HG03066 (cell line): Measurements from ENCODE around the gene PLCH2.

Experiments used
- ATAC-seq: cut with Tn5 transposase; IDR thresholded peaks from one replicate; pipeline ENCODE4 v1.9.1; 2021; ENCODE audit warnings: low read depth; ENCODE audit not compliant: unreplicated experiment

Gene PLCH2

GRCh38 chr1:2508180-2508579 is 32.1 kb downstream of the PLCH2 start:
- no peak for ATAC-seq

- no peak for ATAC-seq
Observed at GRCh38 chr1:2508751-2509150, 32.7 kb downstream of the PLCH2 start.

GRCh38 chr1:2509589-2509988 is 33.5 kb downstream of the PLCH2 start:
- no peak for ATAC-seq

DNA sequence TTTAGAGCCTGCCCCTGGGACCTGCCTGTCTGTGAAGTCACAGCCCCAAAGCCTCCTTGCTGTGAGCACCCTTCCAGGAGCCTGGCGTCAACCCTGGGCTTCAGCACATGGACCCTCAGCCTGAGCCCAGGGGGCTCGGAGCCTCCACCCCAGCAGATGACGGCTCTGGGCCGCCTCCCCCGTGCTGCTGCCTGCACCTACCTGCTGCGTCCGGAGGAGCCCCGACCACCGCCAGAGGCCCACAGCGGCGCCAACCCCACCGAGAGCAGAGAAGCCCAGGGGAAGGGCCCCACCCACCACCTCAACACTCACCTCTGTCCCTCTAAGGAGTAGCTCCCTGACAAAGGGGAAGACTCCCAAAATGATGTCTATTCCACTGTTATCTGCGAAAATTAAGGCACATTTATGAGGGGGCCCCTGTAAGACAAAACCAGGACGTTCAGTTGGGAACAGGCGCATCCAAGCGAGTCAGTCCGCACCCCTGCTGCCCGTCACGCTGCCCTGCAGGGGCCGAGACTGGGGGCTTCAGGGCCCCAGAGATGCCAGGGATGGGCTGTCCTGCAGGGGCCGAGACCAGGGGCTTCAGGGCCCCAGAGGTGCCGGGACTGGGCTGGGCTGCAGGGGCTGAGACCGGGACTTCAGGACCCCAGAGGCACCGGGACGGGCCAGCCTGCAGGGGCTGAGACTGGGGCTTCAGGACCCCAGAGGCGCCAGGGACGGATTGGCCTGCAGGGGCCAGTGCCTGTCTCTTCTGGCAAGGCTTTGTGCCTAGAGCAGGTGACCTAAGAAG is 34.5 kb downstream of the PLCH2 start:
- no peak for ATAC-seq

DNA sequence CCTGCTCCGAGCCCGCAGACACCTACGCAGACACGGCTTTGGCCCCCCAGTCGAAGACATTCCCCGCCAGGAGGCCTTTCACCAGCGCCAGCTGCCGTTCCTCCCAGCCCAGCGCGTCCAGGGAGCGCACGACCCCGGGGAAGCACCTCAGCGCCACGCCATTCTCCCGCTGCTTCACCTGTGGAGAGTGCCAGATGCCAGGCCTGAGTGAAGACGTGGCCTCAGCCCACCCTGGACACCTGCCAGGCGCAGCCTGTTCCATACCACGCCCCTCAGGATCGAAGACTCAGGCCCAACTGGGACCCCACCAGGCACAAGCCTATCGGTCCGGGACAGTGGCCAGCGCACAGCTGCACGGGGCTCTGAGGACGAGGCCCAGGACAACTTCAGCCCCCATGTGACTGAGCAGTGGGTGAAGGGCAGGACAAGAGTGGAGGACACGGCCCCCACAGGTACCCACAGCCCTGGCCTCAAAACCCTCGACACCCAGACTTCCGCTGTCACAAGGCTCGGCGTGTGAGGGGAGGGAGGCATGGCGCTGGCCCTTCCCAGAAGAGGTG is 36.9 kb downstream of the PLCH2 start:
- ATAC-seq, result no peak

DNA sequence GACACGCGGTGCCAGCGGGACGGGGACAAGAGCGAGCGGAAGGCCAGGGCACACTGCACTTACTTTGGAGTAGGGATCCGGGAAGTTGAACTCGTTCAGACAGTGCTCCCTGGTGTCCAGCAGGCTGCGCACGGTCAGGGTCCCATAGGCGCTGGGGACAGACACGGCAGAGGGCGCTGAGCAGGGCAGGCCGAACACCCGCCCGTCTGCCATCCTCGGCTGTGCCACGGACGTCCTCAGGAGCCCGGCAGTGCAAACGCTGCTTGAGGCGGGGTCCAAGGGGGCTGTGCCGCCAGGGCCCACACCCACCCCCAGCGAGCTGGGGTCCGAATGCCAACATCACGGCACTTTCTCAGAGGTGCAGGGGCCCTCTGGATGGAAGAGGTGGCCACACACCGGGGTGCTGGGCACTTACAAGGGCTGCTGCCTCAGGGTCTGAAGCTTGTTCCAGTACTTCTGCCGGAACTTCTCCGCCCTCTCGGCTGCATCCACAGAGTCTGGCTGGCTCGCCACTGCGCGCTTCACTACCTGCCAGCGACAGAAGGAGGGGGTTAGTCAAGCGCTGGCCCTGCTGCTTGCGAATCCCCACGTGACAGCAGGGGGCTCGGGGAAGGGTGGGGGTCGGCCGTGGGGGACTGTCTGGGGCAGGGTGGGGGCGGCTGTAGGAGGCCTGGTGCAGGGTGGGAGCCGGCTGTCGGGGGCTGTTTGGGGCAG is 38.0 kb downstream of the PLCH2 start:
- ATAC-seq, result no peak

DNA sequence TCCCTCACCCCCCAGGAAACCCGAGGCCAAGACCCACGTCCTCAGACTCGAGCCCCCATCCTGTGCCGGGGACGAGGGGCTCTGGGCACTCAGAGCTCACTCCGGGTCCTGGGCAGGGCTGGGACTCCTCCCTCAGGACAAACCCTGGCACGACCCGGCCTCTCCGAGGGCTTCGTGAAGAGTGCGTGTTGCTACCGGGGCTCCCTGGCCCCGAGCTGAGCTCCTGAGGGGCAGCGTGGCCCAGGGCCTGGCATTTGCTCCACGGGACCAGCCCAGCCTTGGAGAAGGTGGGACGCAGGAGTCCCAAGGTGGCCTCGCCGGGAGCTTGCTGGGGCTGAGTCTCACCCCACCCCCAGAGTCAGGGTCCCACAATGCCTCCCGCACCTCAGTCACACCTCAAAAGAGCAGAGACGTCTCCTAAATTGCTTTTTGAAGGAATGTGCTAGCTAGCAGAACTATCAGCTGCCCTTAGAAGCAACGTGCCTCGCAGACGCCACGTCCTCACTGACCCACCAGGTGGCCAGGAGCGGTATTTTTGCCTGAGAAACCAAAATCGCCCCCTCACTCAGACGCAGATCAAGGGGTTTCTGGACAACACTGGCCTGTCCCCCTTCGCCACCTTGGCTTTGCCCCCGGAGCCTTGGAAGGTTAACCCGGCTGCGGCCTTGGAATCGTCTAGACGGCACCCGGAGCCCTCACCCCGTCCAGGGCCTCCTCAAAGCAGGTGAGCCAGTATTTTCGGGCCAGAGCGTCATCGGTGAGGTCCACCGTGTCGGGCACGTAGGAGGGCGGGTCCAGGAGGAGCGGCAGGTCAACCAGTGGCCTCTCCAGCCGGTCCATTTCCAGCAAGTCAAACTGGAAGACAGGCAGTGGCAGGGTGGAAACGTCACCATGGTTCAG is 39.0 kb downstream of the PLCH2 start:
- no peak for ATAC-seq

GRCh38 chr1:2515763-2516080 is 39.6 kb downstream of the PLCH2 start:
- no peak for ATAC-seq

- no peak for ATAC-seq
Observed at GRCh38 chr1:2516124-2516523, 40.0 kb downstream of the PLCH2 start.

- no peak for ATAC-seq
Observed at GRCh38 chr1:2516946-2517345, 40.9 kb downstream of the PLCH2 start.

- ATAC-seq, result no peak
Observed at GRCh38 chr1:2517966-2518365, 41.9 kb downstream of the PLCH2 start.

DNA sequence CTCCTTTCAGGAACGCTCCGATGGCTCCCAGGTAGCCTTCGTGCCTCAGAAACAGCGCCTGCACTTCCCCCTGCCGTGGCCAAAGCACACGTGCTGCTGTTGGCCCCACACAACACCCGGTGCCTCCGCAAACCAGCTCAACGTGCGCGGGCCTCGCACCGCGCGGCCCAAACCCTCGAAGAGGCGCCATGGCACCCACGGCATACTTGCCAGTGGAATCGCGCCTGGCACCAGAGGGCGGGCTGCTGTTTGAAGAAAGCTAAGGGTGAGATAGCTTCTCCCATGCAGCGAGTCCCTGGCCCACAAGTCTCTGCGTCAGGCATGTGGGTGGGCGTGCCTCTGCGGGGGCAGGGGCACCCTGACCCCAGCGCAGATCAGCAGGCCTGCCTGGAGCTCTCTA is 42.4 kb downstream of the PLCH2 start:
- no peak for ATAC-seq

DNA sequence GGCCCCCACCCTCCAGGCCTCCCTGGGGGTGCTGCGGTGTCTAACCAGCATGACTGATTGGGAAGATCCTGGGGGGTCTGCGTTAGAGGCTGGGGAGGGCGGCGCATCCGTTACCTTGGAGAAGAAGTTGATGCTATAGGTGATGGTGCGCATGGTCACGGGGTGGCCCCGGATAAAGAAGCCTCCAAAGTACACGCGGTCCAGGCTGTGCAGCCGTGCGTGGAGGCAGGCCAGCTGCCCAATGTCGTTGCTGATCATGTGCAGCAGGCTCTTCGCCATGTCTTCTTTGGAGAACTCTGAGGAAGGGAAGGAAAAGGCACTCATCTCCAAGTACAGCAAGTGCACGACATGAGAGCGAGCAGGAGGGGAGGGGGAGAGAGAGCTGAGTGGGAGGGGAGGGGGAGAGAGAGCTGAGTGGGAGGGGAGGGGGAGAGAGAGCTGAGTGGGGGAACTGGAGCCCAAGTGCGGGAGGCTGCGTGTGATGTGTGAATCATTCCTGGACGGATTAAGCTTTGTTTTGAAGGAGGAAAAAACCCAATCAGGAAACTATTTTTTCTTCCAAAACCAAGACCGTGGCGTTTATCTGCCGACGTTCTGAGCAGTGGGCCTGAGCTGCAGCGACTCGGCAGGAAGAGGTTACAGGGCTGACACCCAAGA is 43.1 kb downstream of the PLCH2 start:
- no peak for ATAC-seq

GRCh38 chr1:2519729-2520128 is 43.6 kb downstream of the PLCH2 start:
- no peak for ATAC-seq

GRCh38 chr1:2520206-2520605 is 44.1 kb downstream of the PLCH2 start:
- ATAC-seq, result no peak

- ATAC-seq, result no peak
Observed at GRCh38 chr1:2520806-2521205, 44.7 kb downstream of the PLCH2 start.

DNA sequence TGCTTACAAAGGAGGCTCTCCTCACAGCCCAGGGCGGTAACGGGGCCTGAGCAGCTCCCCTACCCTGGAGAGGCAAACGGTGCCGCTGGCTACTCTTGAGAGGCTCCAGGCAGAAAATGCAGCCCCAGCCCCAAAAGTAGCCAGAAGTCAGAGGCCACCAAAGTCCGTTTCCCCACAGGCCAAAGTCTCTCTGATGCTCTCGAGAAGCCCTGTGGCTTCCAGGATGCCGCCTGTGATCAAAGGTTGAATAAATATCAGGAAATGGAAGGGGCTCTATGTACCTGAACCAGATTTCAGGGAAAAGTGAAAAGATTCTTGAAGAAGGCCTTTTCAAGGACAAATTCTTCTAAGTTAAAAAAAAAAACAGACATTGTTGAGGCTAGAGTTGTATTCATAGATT is 46.1 kb downstream of the PLCH2 start:
- ATAC-seq, result no peak

- no peak for ATAC-seq
Observed at GRCh38 chr1:2523191-2523890, 47.3 kb downstream of the PLCH2 start.

- no peak for ATAC-seq
Observed at GRCh38 chr1:2523891-2524609, 48.0 kb downstream of the PLCH2 start.
